ENCODE data around the gene DHRS3. TPM values are rescaled to one million over a fixed set of nuclear protein-coding genes. Genes with fewer than 3 reads are reported as not detected.

Gene DHRS3
- total RNA-seq, 1 experiment from 2014 or later, result 87.0 TPM

GRCh38 chr1:12618661-12618964, 603 bp upstream of the DHRS3 start:
- peak overlapping the region; percentile 97 for H3K27ac ChIP-seq (ENCODE audit: low read depth, low read length)
- H3K27me3 ChIP-seq (ENCODE audit: insufficient read depth, low read length), result no peaks in the 10 kb centered on the region
- H3K4me3 ChIP-seq (replicated peaks in 1 of 2; ENCODE audit: low read depth in 1 of 2, low read length in 2 of 2), result peak overlapping the region; percentile 71 to 75
- intact Hi-C loops (cut with micrococcal nuclease), result loop anchor here (2.0 kb wide), 2 partner anchors 80 to 140 kb away; no protein-coding TSS in a partner anchor
- TF ChIP-seq FOSL1 (IDR thresholded peaks at IDR 0.05; ENCODE audit: low read depth), result no peak
- no peak for TF ChIP-seq RAD21 (IDR thresholded peaks at IDR 0.05; ENCODE audit: low read depth)
- no peak for TF ChIP-seq EZH2 (IDR thresholded peaks at IDR 0.05)
- no peak for TF ChIP-seq EZH2phosphoT487 (IDR thresholded peaks at IDR 0.05; ENCODE audit: borderline replicate concordance)
- no peak for TF ChIP-seq ATF3 (IDR thresholded peaks at IDR 0.05)
- TF ChIP-seq POLR2A (IDR thresholded peaks at IDR 0.05; ENCODE audit: borderline replicate concordance, extremely low read depth, insufficient read depth, insufficient read length), result peak; percentile 11
- TF ChIP-seq YY1 (IDR thresholded peaks at IDR 0.05; ENCODE audit: extremely low read depth, insufficient replicate concordance, low read depth, low read length), result no peak
- H4K20me1 ChIP-seq (ENCODE audit: insufficient read depth), result no peaks in the 10 kb centered on the region
- H3K4me1 ChIP-seq (ENCODE audit: control insufficient read depth in 1 of 2, insufficient read depth in 2 of 2, low read length in 2 of 2), result peaks cover 35 to 56% of the 10 kb centered on the region in 2 experiments
- H2AFZ ChIP-seq (ENCODE audit: low read depth, low read length, poor library complexity, severe bottlenecking), result no peak overlapping the region
- POLR2A ChIA-PET, result interaction anchor here (0.6 to 3.1 kb wide), 9 partner anchors 9 to 141 kb away, joined by 3 to 12 read pairs (median 4); no protein-coding TSS in a partner anchor
- no peaks in the 10 kb centered on the region for H3K9me2 ChIP-seq (ENCODE audit: insufficient read depth)
- peak overlapping the region; percentile 83 for H3K9ac ChIP-seq (ENCODE audit: low read length)
- H3K36me3 ChIP-seq (ENCODE audit: control insufficient read depth in 1 of 2, insufficient read depth in 2 of 2, low read length in 2 of 2), result no peaks in the 10 kb centered on the region
- RAD21 ChIA-PET (ENCODE audit: low non-redundant PET in 1 of 2, low total read pairs in 2 of 2, uncharacterized antibody in 2 of 2, unreplicated experiment in 2 of 2), result interaction anchor here (0.9 to 2.6 kb wide), 8 partner anchors 17 to 343 kb away, joined by 3 to 12 read pairs (median 4); no protein-coding TSS in a partner anchor
- H3K9me3 ChIP-seq (ENCODE audit: control insufficient read depth in 1 of 2, insufficient read depth in 1 of 2, low read depth in 1 of 2, low read length in 2 of 2), result no peaks in the 10 kb centered on the region
- CTCF ChIA-PET, result interaction anchor here (1.0 to 5.2 kb wide), 8 partner anchors 17 to 494 kb away, joined by 3 to 42 read pairs (median 10); no protein-coding TSS in a partner anchor
- BruUV-seq (replicated peaks), result TSS peak; percentile 49
- H3K4me2 ChIP-seq (ENCODE audit: low read length), result peak overlapping the region; percentile 92
- H3K79me2 ChIP-seq (ENCODE audit: insufficient read depth, low read length), result peaks cover 39% of the 10 kb centered on the region
- ATAC-seq (no peak; the same call in none of the 2 replicates), DNase-seq (ENCODE audit: low read depth, low spot score) (no peak)

- Histone ChIP-seq H3K4me2 (ENCODE audit: low read length) (peak overlapping the region; percentile 92), H3K4me1 (ENCODE audit: control insufficient read depth in 1 of 2, insufficient read depth in 2 of 2, low read length in 2 of 2) (peaks cover 35 to 61% of the 10 kb centered on the region in 2 experiments), H2AFZ (ENCODE audit: low read depth, low read length, poor library complexity, severe bottlenecking) (no peak overlapping the region), H3K4me3 (replicated peaks in 1 of 2; ENCODE audit: low read depth in 1 of 2, low read length in 2 of 2) (peak overlapping the region; percentile 71 to 75), H4K20me1 (ENCODE audit: insufficient read depth) (no peaks in the 10 kb centered on the region), H3K9ac (ENCODE audit: low read length) (peak overlapping the region; percentile 83), H3K27me3 (ENCODE audit: insufficient read depth, low read length) (no peaks in the 10 kb centered on the region), H3K9me2 (ENCODE audit: insufficient read depth) (no peaks in the 10 kb centered on the region), H3K27ac (ENCODE audit: low read depth, low read length) (peak overlapping the region; percentile 97), H3K9me3 (ENCODE audit: control insufficient read depth in 1 of 2, insufficient read depth in 1 of 2, low read depth in 1 of 2, low read length in 2 of 2) (no peaks in the 10 kb centered on the region), H3K79me2 (ENCODE audit: insufficient read depth, low read length) (peaks cover 48% of the 10 kb centered on the region), H3K36me3 (ENCODE audit: control insufficient read depth in 1 of 2, insufficient read depth in 2 of 2, low read length in 2 of 2) (no peaks in the 10 kb centered on the region)
- ATAC-seq (no peak), DNase-seq (ENCODE audit: low read depth, low spot score) (no peak)
- intact Hi-C loops (cut with micrococcal nuclease), result no loop called here
- no TSS peak for BruUV-seq (replicated peaks)
- ChIA-PET RAD21 (ENCODE audit: low non-redundant PET in 1 of 2, low total read pairs in 2 of 2, uncharacterized antibody in 2 of 2, unreplicated experiment in 2 of 2) (interaction anchor here in 1 of 2 experiments (0.6 kb wide), 1 partner anchor 16 kb away, joined by 3 read pairs; no protein-coding TSS in a partner anchor), CTCF (interaction anchor here (0.9 to 5.2 kb wide), 6 partner anchors 14 to 493 kb away, joined by 3 to 42 read pairs (median 4); no protein-coding TSS in a partner anchor), POLR2A (interaction anchor here (0.6 to 3.1 kb wide), 9 partner anchors 13 to 193 kb away, joined by 3 to 12 read pairs (median 3); no protein-coding TSS in a partner anchor)
- TF ChIP-seq CTCF (IDR thresholded peaks at IDR 0.05 in 2 of 3, conservative IDR thresholded peaks at IDR 0.05 in 1 of 3; ENCODE audit: borderline replicate concordance in 1 of 3, insufficient read depth in 1 of 3, low read depth in 2 of 3, low read length in 2 of 3) (no peak), POLR2AphosphoS5 (IDR thresholded peaks at IDR 0.05; ENCODE audit: low read depth, low read length) (peak; percentile 52)
These were observed 504 bp downstream of the DHRS3 start for GRCh38 chr1:12617511-12617900.

Data from HCT116 (cell line).